ENCODE data around the gene ZZZ3. TPM values are rescaled to one million over a fixed set of nuclear protein-coding genes. Genes with fewer than 3 reads are reported as not detected.
"Not testable (repeated sequence)": the region's sequence is repeated elsewhere in the genome, so short reads cannot be mapped to it uniquely, and the experiment has no call there.

The ZZZ3 gene
- total RNA-seq = 10 to 100 TPM; 31.1 to 32.9 TPM
- long read RNA-seq, full-length matches to known transcripts = 3 of 22 reads
- long read RNA-seq, partial matches to known transcripts = 4 of 22 reads
- long read RNA-seq, other reads (novel, unspliced or antisense) = 15 of 22 reads

- intact Hi-C loops (cut with DNase I, micrococcal nuclease) = no loop called here
- ATAC-seq (peak; percentile 74), DNase-seq (peak; percentile 94 to 95)
Observed at GRCh38 chr1:77682460-77683159, at the start of gene ZZZ3. Gene ZZZ3 (minus strand): TSS chr1:77682658. CDS start chr1:77633354, 49,304 bp downstream.

- DNase-seq (no peak), ATAC-seq (no peak)
- intact Hi-C loops (cut with DNase I, micrococcal nuclease) = no loop called here
Observed at GRCh38 chr1:77732090-77732489, 49.6 kb upstream of the ZZZ3 start.

GRCh38 chr1:77725706-77726105, 43.2 kb upstream of the ZZZ3 start:
- intact Hi-C loops (cut with DNase I, micrococcal nuclease) = no loop called here
- no peak for DNase-seq
- no peak for ATAC-seq

GRCh38 chr1:77718181-77718580, 35.7 kb upstream of the ZZZ3 start:
- DNase-seq (no peak), ATAC-seq (no peak)
- intact Hi-C loops (cut with DNase I, micrococcal nuclease) = no loop called here

GRCh38 chr1:77716065-77716464, 33.6 kb upstream of the ZZZ3 start:
- DNase-seq = no peak
- intact Hi-C loops (cut with DNase I, micrococcal nuclease) = no loop called here
- no peak for ATAC-seq

- ATAC-seq (no peak), DNase-seq (no peak)
Observed at GRCh38 chr1:77709727-77710126, 27.3 kb upstream of the ZZZ3 start.

GRCh38 chr1:77706321-77706720, 23.9 kb upstream of the ZZZ3 start:
- intact Hi-C loops (cut with DNase I, micrococcal nuclease) = no loop called here
- no peak for ATAC-seq

More at GRCh38 chr1:77709727-77710126, 27.3 kb upstream of the ZZZ3 start:
- intact Hi-C loops (cut with DNase I, micrococcal nuclease) = no loop called here

GRCh38 chr1:77704736-77705135, 22.3 kb upstream of the ZZZ3 start:
- DNase-seq (no peak), ATAC-seq (no peak)
- intact Hi-C loops (cut with DNase I, micrococcal nuclease) = no loop called here

More at GRCh38 chr1:77706321-77706720, 23.9 kb upstream of the ZZZ3 start:
- DNase-seq = no peak

GRCh38 chr1:77699673-77700072, 17.2 kb upstream of the ZZZ3 start:
- ATAC-seq; intact Hi-C loops (cut with DNase I, micrococcal nuclease); DNase-seq: not testable (repeated sequence)

GRCh38 chr1:77697441-77697840, 15.0 kb upstream of the ZZZ3 start:
- DNase-seq (no peak), ATAC-seq (no peak)
- intact Hi-C loops (cut with DNase I, micrococcal nuclease) = no loop called here

GRCh38 chr1:77688939-77689338, 6.5 kb upstream of the ZZZ3 start:
- intact Hi-C loops (cut with DNase I, micrococcal nuclease) = no loop called here
- ATAC-seq = no peak
- DNase-seq = no peak

- intact Hi-C loops (cut with DNase I, micrococcal nuclease) = no loop called here
- ATAC-seq (no peak), DNase-seq (peak; percentile 36 to 60)
Observed at GRCh38 chr1:77687519-77687906, 5.1 kb upstream of the ZZZ3 start.

GRCh38 chr1:77686796-77687518, 4.5 kb upstream of the ZZZ3 start:
- intact Hi-C loops (cut with DNase I, micrococcal nuclease) = no loop called here
- DNase-seq = peak in 1 of 2 donors; percentile 14
- ATAC-seq = no peak

- intact Hi-C loops (cut with DNase I, micrococcal nuclease) = no loop called here
- ATAC-seq (peak; percentile 84), DNase-seq (peak; percentile 92 to 95)
Observed at GRCh38 chr1:77683160-77684148, 996 bp upstream of the ZZZ3 start.

- intact Hi-C loops (cut with DNase I, micrococcal nuclease) = no loop called here
- DNase-seq = no peak
- ATAC-seq = no peak
Observed at GRCh38 chr1:77680173-77680572, 2.3 kb downstream of the ZZZ3 start.

- intact Hi-C loops (cut with DNase I, micrococcal nuclease) = no loop called here
- no peak for DNase-seq
- no peak for ATAC-seq
Observed at GRCh38 chr1:77678660-77679610, 3.5 kb downstream of the ZZZ3 start.

GRCh38 chr1:77674807-77675206, 7.7 kb downstream of the ZZZ3 start:
- DNase-seq; intact Hi-C loops (cut with DNase I, micrococcal nuclease); ATAC-seq: not testable (repeated sequence)

All from left colon (tissue), 2 donors.